Raji (cell line): ENCODE data around the gene ZNF468.

ENCODE experiments used
- POLR2A ChIP-seq: IDR thresholded peaks from 2 replicates; pipeline ENCODE4 v1.6.1; 2011; ENCODE audit warnings: low read depth, low read length, control low read depth; ENCODE audit not compliant: insufficient read depth

Gene ZNF468

GRCh38 chr19:52789440-52789839 is 68.0 kb downstream of the ZNF468 start:
- no peak for TF ChIP-seq POLR2A
